Measurements from ENCODE around the gene VAC14.

Gene VAC14

GRCh38 chr16:70701596-70701995 is 99.4 kb downstream of the VAC14 start:
- DNase-seq (ENCODE audit: low spot score), result no peak
- no peak for TF ChIP-seq CTCF (IDR thresholded peaks at IDR 0.05; ENCODE audit: extremely low read depth, missing control alignments)

- no peak for DNase-seq (ENCODE audit: low spot score)
- no peak for TF ChIP-seq CTCF (IDR thresholded peaks at IDR 0.05; ENCODE audit: extremely low read depth, missing control alignments)
Observed at GRCh38 chr16:70701036-70701435, 99.9 kb downstream of the VAC14 start.

GRCh38 chr16:70700101-70701020 is 100.6 kb downstream of the VAC14 start:
- DNase-seq (ENCODE audit: low spot score), result no peak
- no peak for TF ChIP-seq CTCF (IDR thresholded peaks at IDR 0.05; ENCODE audit: extremely low read depth, missing control alignments)

DNA sequence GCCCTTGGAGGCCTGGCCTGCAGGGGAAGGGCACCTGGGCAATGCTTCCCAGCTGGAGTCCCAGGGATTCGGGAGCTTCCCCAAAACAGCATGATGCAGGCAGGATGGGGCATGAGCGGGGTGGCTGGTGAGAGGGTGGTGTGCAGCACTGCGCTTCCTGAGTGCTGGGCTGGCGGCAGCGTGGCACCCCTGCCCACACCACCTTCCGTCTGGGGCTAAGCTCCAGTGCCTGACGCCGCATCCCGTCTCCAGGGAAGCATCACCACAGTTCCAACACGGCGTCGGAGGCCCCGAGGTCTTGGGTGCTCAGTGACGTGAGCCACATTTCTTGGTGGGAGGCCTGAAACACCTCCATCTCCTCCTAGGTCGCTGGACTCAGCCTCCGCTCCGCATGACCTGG is 101.3 kb downstream of the VAC14 start:
- no peak for DNase-seq (ENCODE audit: low spot score)
- TF ChIP-seq CTCF (IDR thresholded peaks at IDR 0.05; ENCODE audit: extremely low read depth, missing control alignments), result no peak

GRCh38 chr16:70698901-70699300 is 102.1 kb downstream of the VAC14 start:
- no peak for TF ChIP-seq CTCF (IDR thresholded peaks at IDR 0.05; ENCODE audit: extremely low read depth, missing control alignments)
- DNase-seq (ENCODE audit: low spot score), result no peak

DNA sequence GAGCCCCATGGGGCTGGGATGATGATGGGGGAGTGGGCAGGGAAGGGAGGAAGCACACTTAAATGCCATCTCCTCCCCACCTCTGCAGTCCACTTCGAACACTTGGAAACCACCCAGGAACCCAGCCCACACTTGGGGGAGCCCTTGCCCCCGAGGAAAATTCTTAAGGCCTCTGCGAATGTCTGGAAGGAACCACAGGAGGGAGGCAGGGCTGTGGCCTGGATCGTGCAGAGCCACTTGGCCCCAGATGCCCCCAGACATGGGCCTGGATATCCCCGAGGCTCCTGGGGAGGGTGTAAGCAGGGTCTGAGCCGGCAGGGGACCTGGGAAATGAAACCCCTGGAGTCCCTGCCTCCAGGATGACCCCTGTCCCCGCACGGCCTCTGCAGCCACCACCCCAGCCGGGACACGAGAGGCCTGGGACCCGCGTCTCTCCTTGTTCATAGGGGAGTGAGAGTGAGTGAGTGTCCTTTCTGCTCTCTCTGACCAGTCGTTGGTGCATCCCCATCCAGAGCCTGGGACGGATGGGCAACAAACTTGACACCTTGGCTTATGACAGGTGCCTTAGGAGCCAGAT is 103.3 kb downstream of the VAC14 start:
- DNase-seq (ENCODE audit: low spot score), result no peak
- TF ChIP-seq CTCF (IDR thresholded peaks at IDR 0.05; ENCODE audit: extremely low read depth, missing control alignments), result no peak

- no peak for DNase-seq (ENCODE audit: low spot score)
- TF ChIP-seq CTCF (IDR thresholded peaks at IDR 0.05; ENCODE audit: extremely low read depth, missing control alignments), result no peak
Observed at GRCh38 chr16:70696952-70697593, 103.9 kb downstream of the VAC14 start.

Measured in GM20000 (cell line).